Measurements from ENCODE around the gene SERPINH1.
A peak's percentile ranks its signal among the peaks of the same experiment; 100 is the strongest.

SERPINH1 gene

DNA sequence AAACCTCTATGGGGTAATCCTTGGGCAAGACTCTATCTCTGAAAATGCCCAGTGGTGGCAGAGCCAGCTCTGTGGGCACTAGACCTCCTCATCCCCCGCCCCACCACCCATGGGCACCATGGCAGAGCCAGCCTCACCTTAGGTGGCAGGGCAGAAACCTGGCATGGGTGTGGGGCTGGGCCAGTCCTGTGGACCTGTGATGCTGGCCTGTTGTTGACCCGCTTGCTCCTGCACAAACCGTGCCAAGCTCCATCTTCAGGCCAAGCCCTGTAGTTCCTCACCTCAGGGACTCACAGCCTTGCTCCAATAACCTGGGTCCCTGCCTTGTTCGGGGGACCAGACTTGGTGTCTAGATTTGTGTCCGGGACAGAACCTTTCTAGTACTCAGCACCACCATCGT lies 8.9 kb upstream of the SERPINH1 start:
- no peak for DNase-seq (ENCODE audit: low read depth)
- no peak overlapping the region for H3K4me3 ChIP-seq (ENCODE audit: low read depth, low read length)

DNA sequence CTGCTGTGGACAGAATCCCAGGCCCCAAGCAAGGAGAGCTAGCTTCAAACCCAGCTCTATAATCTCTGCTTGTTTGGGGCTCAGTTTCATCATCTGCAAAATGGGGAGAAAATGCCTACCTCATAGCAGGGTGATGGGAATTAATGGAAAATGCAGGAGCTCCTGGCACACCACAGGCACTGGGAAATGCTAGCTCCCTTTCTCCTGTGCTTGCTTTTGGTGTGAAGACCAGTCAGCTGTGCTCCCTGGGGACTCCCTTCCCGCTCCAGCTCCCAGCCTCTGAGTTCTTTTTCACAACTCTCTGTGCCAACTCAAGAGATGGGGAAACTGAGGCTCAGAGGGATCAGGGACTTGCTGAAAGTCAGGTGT lies 8.2 kb upstream of the SERPINH1 start:
- DNase-seq (ENCODE audit: low read depth): no peak
- no peak overlapping the region for H3K4me3 ChIP-seq (ENCODE audit: low read depth, low read length)

DNA sequence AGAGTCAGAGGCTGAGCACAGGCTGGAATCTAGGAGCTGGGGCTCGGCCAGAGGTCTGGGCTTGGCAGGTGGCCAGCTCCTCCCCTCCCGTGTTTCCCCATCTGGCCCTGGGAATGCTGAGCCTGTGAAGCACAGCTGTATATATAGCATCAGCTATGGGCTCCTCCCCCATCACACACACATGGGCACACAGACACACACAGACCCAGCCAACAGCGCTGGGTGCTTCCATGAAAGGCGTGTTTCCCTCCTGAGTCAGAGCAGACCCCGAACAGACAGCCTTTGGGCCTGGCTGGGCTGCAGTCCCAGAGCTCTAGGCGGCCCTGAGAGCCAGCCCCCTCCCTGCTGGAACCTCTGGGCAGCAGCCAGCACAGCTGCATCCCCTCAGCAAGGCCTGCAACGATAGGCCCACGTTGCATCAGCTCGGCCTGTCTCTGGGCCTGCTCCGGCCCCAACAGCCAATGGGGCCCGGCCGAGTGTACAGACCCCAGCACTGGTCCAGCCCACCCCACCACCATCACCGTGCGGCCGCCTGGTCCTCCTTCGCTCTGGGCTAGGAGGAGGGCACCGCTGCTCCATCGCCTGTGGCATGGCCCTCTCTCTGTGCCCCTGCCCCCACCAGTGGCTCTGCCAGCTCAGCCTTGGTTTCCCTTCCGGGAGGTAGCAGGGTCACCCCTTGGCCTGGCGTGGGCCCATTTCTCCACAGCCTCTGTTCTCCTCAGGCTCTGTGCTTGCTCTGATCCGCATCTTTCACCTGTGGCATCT lies 7.6 kb upstream of the SERPINH1 start:
- H3K4me3 ChIP-seq (ENCODE audit: low read depth, low read length): peak overlapping the region; percentile 28

DNA sequence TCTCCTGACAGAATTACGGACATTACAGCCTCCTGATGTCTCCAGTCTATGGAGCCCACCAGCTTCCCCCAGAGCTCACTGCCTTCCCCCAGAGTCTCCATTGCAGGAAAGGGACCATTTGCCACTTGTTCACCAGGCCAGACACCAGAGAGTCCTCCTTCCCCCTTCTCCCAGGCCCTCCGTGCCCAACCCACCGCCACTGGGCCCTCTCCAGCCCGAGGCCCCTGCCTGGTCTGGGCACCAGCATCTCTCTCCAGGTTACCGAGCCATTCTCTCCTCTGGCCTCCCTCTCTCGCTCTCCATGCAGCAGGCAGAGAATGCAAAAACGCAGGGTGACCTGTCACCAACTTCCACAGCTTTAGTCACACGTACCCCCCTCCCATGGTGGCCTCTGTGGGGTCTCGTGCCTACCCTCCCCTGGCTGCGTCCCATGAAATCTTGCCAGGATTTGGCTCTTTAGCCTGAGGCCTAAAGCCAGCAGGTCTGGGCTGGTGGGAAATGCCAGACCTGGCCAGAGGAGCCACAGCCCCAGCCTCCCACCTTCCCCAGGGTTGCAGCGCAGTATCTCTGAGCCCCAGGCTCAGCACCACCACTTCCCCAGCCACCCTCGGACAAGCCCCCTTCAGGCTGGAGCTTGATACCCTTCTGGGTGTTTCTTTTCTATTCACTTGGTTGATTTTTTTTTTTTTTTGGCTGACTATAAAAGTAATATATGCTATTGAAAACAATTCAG lies 6.8 kb upstream of the SERPINH1 start:
- H3K4me3 ChIP-seq (ENCODE audit: low read depth, low read length): peak overlapping the region; percentile 28
- DNase-seq (ENCODE audit: low read depth): no peak

More for the DNA sequence above, 7.6 kb upstream of the SERPINH1 start:
- peak; percentile 100 for DNase-seq (ENCODE audit: low read depth)

DNA sequence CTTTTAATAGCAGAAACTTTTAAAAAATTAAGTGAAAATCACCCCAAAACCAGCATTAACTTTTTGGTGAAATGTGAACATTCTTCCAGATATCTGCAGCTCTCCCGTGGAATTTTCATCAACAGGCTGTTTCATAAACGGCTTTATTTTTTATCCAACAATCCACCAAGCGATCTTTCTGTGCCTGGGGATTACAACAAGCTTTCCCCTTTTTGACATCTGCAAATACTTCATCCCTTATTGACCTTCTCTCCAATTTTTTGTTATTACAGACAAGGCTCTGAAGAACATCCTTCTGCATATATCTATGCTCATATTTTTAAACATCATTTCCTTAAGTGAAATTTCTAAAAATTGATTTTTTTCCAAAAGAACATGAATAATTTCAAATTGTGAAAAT lies 5.8 kb upstream of the SERPINH1 start:
- no peak overlapping the region for H3K4me3 ChIP-seq (ENCODE audit: low read depth, low read length)
- DNase-seq (ENCODE audit: low read depth): no peak

DNA sequence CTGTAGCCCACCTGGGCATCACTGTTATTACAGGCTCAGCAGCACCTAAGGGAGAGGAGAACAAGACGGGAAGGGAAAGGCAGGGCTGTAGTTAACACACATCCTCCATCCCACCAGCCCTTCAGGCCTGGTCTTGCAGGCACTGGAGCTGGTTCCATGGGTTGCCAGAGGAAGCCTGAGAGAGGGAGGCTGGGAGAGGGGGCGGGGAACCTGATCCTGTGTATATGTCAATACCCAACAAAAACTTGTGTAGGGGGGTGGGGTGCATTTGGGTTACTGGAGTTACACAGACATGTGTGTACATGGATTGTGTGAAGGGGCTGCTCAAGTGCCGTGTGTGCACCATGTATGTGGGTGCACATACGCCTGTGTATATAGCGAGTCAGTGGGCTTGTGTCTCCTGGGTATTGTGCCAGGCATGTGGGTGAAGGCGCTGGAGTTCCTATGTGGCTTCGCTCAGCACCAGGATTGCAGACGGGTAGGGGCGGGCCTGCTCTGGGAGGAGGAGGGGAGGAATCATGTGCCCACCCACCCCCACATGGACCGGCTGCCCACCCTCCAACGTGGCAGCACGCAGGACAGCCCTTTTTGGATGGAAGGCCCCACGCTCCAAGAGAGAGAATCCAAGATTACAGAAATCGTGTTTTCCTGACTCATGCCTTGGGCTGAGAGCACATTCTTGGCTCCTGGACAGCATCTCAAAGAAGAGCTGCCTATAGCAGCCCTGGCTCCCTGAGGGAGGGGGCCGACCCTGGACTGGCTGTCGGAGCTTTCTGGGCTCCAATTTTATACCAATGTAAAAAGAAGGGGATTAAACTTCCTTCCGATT lies 4.2 kb upstream of the SERPINH1 start:
- H3K4me3 ChIP-seq (ENCODE audit: low read depth, low read length): peak overlapping the region; percentile 20
- DNase-seq (ENCODE audit: low read depth): peak; percentile 89

DNA sequence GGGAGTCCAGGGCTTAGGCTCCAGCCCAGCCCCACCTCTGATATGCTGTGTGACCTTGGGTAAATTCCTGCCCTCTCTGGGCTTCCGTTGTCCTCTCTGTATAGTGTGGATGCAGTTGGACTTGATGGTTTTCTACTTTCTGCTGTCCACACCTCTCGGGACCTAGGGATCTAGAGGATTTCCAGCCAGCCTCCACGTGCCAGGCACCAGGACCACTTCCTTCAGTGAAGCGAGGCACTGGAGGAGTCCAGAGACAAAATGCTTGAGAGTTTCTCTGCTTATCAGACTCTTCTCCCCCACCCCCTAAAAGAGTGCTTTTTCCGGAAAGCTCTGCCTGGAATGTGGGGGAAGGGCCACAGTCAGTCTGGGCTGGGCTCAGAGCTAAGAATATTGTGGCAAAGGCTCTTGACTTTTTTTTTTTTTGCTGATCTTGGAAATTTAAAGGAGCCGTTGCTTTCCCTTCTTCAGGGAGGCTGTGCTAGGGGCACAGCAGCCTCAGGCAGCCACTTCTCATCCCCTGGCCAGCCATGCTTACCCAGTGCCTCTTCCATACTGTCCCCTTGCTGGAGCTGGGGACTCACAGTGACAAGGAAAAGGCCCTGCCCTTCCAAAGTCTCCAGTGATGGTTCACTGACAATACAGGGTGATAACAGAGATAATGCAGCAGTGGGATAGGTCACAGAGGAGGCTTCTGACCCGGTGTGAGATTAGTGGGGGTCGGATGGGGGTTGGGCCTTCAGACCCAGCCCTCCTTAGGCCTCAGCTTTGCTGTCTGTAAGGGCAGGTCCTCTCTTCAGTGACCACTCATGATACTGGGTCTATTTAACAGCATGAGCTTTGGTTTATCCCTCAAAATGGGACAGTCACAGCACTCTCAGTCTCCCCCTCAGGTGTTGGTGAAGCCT lies 2.9 kb upstream of the SERPINH1 start:
- DNase-seq (ENCODE audit: low read depth): peak; percentile 35

DNA sequence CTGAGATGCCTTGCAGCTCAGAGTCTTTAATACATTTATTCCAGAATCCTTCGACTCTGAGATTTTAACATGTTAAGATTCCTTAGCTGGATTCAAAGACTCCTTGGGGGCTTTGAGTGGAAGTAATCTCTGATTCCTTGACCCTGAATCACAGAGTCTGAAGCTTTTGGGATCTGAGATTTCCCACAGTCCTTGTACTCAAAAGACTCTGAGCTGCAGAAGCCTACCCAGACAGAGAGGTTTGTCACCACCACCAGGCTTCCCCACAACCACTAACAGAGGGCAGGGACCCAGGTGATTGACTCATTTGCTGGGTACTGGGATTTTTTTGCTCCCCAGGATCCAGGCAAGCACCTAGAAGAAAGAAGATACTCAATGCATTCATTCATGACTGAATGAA lies 1.4 kb upstream of the SERPINH1 start:
- no peak for DNase-seq (ENCODE audit: low read depth)
- H3K4me3 ChIP-seq (ENCODE audit: low read depth, low read length): no peak overlapping the region

More for the DNA sequence above, 2.9 kb upstream of the SERPINH1 start:
- H3K4me3 ChIP-seq (ENCODE audit: low read depth, low read length): peak overlapping the region; percentile 8

DNA sequence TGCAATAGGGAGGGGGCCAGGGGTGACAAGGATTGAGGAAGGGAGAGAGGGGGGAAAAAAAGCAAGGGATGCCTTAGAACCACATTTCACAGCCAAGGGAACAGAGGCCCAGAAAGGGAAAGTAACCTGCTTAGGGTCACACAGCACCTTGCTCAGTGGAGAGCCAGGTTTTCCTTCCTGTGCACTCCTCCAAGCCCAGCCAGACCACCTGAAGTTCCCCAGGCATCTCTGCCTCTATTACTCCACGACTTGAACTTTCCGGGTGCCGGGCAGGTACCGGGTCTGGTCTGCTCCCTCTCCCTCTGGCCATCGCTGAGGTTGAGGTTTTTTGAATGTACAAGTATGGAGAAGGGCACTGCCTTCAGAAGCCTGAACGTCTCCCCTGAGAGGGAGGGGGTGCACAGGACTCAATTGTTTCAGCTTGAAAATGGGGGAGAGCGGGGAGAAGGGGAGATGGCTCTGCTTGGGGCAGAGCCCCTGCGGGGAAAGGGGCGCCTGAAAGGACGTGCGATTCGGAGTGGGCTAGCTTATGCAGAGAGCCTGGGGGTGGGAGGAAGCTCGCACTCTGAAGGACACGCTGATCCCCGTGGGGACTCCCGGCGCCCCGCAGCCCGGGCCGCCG lies 516 bp upstream of the SERPINH1 start:
- peak overlapping the region; percentile 99 for H3K4me3 ChIP-seq (ENCODE audit: low read depth, low read length)
- no peak for DNase-seq (ENCODE audit: low read depth)

DNA sequence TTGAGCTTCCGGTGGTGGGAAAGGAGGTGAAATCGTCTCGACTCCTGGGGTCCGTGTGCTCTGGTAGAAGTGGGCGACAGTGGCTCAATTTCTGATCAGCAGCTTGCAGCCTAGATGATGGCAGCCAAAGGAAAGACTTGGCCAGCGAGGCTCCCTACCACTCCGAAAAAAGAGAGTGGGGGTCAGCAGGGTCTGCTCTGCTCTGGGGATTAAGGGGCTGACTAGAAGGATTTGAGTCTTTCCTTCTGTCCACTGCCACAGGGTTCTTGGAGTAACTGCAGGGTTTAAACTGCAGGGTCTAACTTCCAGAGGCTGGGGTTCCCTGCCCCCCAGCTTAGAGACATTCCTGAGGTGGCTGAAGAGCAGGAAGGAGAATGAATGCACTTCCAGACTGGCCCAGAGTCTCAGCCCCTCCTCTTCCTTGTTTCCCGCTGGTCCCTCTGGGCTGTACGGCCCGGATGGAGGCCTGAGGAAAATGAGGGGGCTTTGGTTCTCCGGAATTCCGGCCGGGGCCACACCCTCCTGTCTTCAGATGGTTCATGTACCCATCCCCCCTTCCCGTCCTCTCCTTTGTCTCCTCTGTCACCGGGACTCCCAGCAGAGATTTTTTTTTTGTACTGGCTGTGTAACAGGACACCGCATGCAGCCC lies 907 bp downstream of the SERPINH1 start:
- H3K4me3 ChIP-seq (ENCODE audit: low read depth, low read length): peak overlapping the region; percentile 99
- no peak for DNase-seq (ENCODE audit: low read depth)

DNA sequence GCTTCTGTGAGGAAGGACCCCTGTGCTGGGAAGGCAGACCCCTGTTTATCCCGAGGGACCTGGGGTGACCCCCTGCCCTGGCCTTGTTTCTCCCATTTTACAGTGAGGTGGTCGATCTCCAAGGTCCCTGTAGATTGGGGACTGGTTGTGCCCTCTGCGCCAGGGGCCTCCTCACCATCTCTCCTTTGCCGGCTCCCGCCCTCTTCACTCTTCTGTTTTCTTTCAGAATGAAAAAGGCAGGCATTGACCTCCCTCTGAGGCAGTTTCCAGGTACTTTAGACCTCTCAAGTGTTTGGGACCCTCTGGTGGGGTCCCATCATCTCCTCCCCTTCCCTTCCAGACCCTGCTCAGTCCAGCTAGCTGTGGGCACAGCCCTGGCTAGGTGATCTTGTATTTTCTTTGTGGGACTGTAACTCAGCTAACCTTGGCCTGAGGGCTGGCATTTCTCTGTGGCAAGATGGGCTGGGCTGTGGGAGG lies 1.5 kb downstream of the SERPINH1 start:
- no peak for DNase-seq (ENCODE audit: low read depth)

DNA sequence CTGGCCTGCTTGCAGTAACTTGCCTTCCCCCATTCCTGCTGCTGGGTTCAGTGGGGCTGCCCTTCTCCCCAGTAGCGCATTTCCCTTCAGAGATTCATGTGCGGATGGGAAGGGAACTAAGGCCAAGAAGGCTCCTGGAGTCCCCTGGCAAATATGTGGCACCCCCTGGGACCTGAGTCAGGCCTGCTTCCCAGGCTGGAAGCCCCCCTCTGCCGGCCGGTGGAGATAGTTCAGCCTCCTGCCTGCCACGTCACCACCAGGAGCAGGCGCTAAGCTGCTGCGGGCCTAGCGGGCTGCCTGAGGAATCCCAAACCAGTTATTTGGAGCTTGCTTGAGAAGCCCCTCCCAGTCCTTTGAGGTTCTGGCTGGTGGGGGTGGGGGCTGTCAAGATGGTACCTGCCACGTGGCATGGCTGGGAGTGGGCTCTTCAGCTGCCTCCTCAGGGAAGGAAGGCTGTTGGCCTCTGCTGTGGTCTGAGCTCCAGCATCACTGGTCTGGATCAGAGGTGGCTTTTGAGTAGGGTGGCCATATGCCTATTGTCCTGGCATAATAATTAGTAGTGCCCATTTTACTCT lies 2.0 kb downstream of the SERPINH1 start:
- H3K4me3 ChIP-seq (ENCODE audit: low read depth, low read length): peak overlapping the region; percentile 99
- DNase-seq (ENCODE audit: low read depth): peak; percentile 92

More for the DNA sequence above, 1.5 kb downstream of the SERPINH1 start:
- peak overlapping the region; percentile 99 for H3K4me3 ChIP-seq (ENCODE audit: low read depth, low read length)

DNA sequence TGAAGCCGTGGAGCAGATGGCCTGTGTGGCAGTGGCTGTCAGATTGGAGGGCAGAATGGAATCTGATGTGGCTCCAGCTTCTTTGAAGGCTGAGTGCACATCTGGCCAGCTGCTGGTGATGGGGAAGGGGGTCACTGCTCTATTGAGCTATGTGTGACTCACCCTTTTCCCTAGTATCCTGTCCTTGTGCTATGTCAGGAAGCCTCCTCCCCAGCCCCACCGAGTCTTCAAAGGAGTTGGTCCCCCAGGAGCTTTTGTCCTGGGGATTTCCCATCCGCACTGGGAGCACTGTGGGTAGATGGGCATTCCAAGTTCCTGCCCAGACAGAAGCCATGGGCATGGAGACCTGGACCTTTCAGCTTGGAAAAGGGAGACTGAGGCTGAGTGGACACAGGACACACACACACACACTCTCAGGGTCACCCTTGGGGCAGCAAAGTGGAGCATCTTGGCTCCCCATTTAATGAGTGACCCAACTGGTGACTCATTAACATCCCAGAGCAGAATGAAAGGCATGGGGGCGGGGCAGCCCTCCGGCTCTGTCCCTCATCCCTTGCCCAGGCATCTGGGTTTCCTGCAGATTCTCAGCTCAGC lies 3.3 kb downstream of the SERPINH1 start:
- DNase-seq (ENCODE audit: low read depth): no peak
- peak overlapping the region; percentile 99 for H3K4me3 ChIP-seq (ENCODE audit: low read depth, low read length)

DNA sequence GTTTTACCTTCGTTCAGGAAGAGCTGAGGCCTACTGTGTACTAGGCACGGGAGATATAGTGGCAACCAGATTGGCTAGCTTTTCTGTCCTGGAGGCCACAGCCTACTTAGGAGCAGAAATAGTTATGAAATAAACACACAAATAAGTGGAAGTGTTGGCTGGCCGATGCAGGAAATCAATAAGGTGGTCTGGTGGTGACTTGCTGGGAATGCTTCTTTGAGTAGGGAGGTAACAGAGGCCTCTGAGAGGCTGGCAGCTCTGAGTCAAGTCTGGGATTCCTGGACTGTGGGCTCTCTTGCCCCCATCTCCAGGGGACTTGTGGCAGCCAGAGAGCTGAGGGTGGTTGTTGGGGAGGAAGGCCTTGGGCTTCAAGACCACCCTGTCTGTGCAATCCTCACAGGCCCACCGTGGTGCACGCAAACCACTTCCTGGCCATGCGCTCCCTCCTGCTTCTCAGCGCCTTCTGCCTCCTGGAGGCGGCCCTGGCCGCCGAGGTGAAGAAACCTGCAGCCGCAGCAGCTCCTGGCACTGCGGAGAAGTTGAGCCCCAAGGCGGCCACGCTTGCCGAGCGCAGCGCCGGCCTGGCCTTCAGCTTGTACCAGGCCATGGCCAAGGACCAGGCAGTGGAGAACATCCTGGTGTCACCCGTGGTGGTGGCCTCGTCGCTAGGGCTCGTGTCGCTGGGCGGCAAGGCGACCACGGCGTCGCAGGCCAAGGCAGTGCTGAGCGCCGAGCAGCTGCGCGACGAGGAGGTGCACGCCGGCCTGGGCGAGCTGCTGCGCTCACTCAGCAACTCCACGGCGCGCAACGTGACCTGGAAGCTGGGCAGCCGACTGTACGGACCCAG lies 4.1 kb downstream of the SERPINH1 start:
- DNase-seq (ENCODE audit: low read depth): no peak
- H3K4me3 ChIP-seq (ENCODE audit: low read depth, low read length): peak overlapping the region; percentile 99

DNA sequence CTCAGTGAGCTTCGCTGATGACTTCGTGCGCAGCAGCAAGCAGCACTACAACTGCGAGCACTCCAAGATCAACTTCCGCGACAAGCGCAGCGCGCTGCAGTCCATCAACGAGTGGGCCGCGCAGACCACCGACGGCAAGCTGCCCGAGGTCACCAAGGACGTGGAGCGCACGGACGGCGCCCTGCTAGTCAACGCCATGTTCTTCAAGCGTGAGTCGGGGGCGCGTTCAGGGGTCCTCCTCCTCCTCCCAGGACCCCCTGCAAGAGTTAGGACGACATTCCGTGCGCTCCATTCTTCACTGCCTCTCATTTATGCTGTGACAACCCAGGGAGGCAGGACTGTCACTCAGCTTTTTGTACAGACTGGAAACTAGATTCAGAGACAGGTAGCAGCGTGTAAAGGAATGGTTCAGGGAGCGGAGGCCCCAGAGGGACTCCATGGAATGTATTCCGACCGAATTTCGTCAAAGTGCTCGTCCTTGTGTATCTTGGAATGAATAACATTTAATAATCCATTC lies 4.8 kb downstream of the SERPINH1 start:
- H3K4me3 ChIP-seq (ENCODE audit: low read depth, low read length): no peak overlapping the region
- no peak for DNase-seq (ENCODE audit: low read depth)

DNA sequence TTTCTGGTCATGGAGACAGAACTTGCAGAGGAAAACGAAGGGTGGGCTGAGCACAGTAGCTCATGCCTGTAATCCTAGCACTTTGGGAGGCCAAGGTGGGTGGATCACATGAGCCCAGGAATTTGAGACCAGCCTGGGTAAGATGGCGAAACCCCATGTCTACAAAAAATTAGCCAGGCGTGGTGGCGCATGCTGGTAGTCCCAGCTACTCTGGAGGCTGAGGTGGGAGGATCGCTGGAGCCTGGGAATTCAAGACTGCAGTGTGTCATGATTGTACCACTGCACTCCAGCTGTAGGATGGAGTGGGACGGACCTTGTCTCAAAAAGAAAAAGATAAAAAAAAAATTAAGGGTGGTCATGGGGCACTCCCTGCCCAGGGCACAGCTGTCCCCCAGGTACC lies 5.9 kb downstream of the SERPINH1 start:
- H3K4me3 ChIP-seq (ENCODE audit: low read depth, low read length): no peak overlapping the region
- DNase-seq (ENCODE audit: low read depth): no peak

Data from skeletal muscle cell (primary cell).